ENCODE results near the gene MSH5. TPM values are rescaled to one million over a fixed set of nuclear protein-coding genes. Genes with fewer than 3 reads are reported as not detected.

Gene MSH5
- total RNA-seq, 2 donors from 2014 or later: 6.7 to 12.9 TPM

- Histone ChIP-seq H3K4me1 (no peaks in the 10 kb centered on the region), H3K4me3 (no peak overlapping the region), H3K27me3 (no peaks in the 10 kb centered on the region), H3K27ac (no peak overlapping the region), H3K36me3 (replicated peaks in 1 of 2; ENCODE audit: insufficient read depth in 1 of 2, low read depth in 2 of 2) (no peaks in the 10 kb centered on the region), H3K9me3 (no peaks in the 10 kb centered on the region)
- intact Hi-C loops (cut with DNase I): no loop called here
- ATAC-seq: no peak
- no peak for DNase-seq
- 72 to 74% methylated on average over 6 to 8 of the region's 8 CpGs for WGBS, 2 donors
- TF ChIP-seq POLR2A (IDR thresholded peaks at IDR 0.05) (no peak), CTCF (IDR thresholded peaks at IDR 0.05) (no peak)
Measured at GRCh38 chr6:31749301-31750036, 9.7 kb downstream of the MSH5 start.

DNA sequence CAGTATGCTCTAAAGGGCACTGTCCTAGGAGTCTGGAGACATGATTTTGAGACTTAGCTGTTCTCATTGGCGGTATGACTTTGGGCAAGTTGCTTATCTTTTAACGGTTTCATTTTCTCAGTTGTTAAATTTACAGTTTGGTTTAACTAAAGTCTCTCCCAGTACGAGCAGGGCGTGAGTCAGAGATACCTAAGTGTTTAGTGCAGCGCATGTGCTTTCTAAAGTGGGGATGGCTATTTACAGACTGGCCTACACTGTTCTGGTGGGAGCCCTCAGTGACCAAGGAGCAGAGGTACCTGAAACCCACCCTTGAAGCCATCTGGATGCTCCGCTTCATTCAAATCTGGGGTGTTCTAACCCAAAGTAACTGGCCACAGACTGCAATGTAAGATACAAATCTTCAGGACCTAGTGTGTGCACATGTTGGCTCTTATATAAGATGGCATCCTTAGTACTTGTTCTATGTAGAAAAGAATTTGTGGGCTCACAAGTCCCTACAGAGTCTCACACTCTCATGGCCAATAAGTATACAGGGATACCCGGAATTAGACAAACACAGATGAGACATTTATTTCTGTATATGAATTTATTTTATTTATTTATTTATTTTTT, 10.7 kb downstream of the MSH5 start:
- TF ChIP-seq CTCF (IDR thresholded peaks at IDR 0.05) (no peak), POLR2A (IDR thresholded peaks at IDR 0.05) (no peak)
- H3K9me3 ChIP-seq: no peaks in the 10 kb centered on the region
- intact Hi-C loops (cut with DNase I): no loop called here
- H3K4me1 ChIP-seq: no peaks in the 10 kb centered on the region
- no peak overlapping the region for H3K4me3 ChIP-seq
- WGBS, 2 donors: 74 to 75% methylated on average over 7 of the region's 7 CpGs
- no peak for ATAC-seq
- H3K27ac ChIP-seq: no peak overlapping the region
- no peaks in the 10 kb centered on the region for H3K27me3 ChIP-seq
- H3K36me3 ChIP-seq (replicated peaks in 1 of 2; ENCODE audit: insufficient read depth in 1 of 2, low read depth in 2 of 2): no peaks in the 10 kb centered on the region
- no peak for DNase-seq

- Histone ChIP-seq H3K27me3 (no peaks in the 10 kb centered on the region), H3K4me3 (no peak overlapping the region), H3K9me3 (no peaks in the 10 kb centered on the region), H3K4me1 (no peaks in the 10 kb centered on the region), H3K36me3 (replicated peaks in 1 of 2; ENCODE audit: insufficient read depth in 1 of 2, low read depth in 2 of 2) (no peaks in the 10 kb centered on the region), H3K27ac (no peak overlapping the region)
- 52 to 55% methylated on average over 8 of the region's 8 CpGs for WGBS, 2 donors
- TF ChIP-seq CTCF (IDR thresholded peaks at IDR 0.05): no peak
- TF ChIP-seq POLR2A (IDR thresholded peaks at IDR 0.05): no peak
- DNase-seq (no peak), ATAC-seq (no peak)
- intact Hi-C loops (cut with DNase I): no loop called here
Measured at GRCh38 chr6:31752739-31753319, 13.0 kb downstream of the MSH5 start.

DNA sequence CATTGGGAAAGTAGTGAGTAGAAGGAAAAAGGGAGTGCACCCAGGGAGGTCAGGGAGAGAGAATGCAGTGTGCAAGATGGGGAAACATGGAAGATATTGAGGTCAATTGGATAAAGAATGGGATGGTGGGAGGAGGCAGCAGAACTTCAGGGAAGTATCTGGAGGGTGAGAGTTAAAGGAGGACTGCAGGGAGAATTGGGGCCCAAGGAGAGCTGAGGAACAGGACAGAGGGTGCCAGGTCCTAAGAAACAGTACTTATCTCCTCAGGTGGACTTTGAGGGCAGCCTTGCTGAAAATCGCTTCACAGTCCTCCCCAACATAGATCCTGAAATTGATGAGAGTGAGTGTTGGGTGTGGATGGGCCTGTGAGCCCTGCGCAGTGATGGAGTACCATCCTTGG, 18.5 kb downstream of the MSH5 start:
- no peaks in the 10 kb centered on the region for H3K27me3 ChIP-seq
- H3K9me3 ChIP-seq: no peaks in the 10 kb centered on the region
- H3K4me3 ChIP-seq: no peak overlapping the region
- DNase-seq (no peak), ATAC-seq (no peak)
- no peak overlapping the region for H3K27ac ChIP-seq
- intact Hi-C loops (cut with DNase I): no loop called here
- H3K4me1 ChIP-seq: no peaks in the 10 kb centered on the region
- 82 to 86% methylated on average over 2 of the region's 2 CpGs for WGBS, 2 donors
- no peak for TF ChIP-seq POLR2A (IDR thresholded peaks at IDR 0.05)
- TF ChIP-seq CTCF (IDR thresholded peaks at IDR 0.05): no peak
- no peaks in the 10 kb centered on the region for H3K36me3 ChIP-seq (replicated peaks in 1 of 2; ENCODE audit: insufficient read depth in 1 of 2, low read depth in 2 of 2)
